Activated CD4-positive, alpha-beta T cell treated with anti-CD3 and anti-CD28 coated beads, Interleukin-2, amount 50 U/mL, for 4 hours (primary cell): ENCODE results near the gene MCM3.

Experiments
- DNase-seq, 2 experiments: peaks; one replicate each; pipeline ENCODE4 v3.0.0-alpha.2; 2020

MCM3 gene

GRCh38 chr6:52284460-52285176, at the start of gene MCM3:
MCM3 (minus strand) TSS chr6:52284742; CDS start chr6:52284674, 68 bp downstream.
- DNase-seq, result peak; percentile 89 to 90

- no peak for DNase-seq
Observed at GRCh38 chr6:52333840-52334200, 49.3 kb upstream of the MCM3 start.

- no peak for DNase-seq
Observed at GRCh38 chr6:52331793-52332457, 47.4 kb upstream of the MCM3 start.

- DNase-seq, result no peak
Observed at GRCh38 chr6:52330470-52330869, 45.9 kb upstream of the MCM3 start.

GRCh38 chr6:52328729-52329128, 44.2 kb upstream of the MCM3 start:
- no peak for DNase-seq

GRCh38 chr6:52328303-52328662, 43.7 kb upstream of the MCM3 start:
- no peak for DNase-seq

- no peak for DNase-seq
Observed at GRCh38 chr6:52326540-52327364, 42.2 kb upstream of the MCM3 start.

GRCh38 chr6:52325695-52326471, 41.3 kb upstream of the MCM3 start:
- no peak for DNase-seq

GRCh38 chr6:52324189-52324588, 39.6 kb upstream of the MCM3 start:
- DNase-seq, result no peak

GRCh38 chr6:52317841-52318581, 33.5 kb upstream of the MCM3 start:
- no peak for DNase-seq

- no peak for DNase-seq
Observed at GRCh38 chr6:52317211-52317610, 32.7 kb upstream of the MCM3 start.

GRCh38 chr6:52314752-52315151, 30.2 kb upstream of the MCM3 start:
- no peak for DNase-seq

GRCh38 chr6:52312461-52312860, 27.9 kb upstream of the MCM3 start:
- DNase-seq, result no peak

- DNase-seq, result no peak
Observed at GRCh38 chr6:52310932-52311331, 26.4 kb upstream of the MCM3 start.

GRCh38 chr6:52307900-52308372, 23.4 kb upstream of the MCM3 start:
- DNase-seq, result no peak

GRCh38 chr6:52306972-52307870, 22.7 kb upstream of the MCM3 start:
- DNase-seq, result no peak

- no peak for DNase-seq
Observed at GRCh38 chr6:52305948-52306767, 21.6 kb upstream of the MCM3 start.

GRCh38 chr6:52305411-52305810, 20.9 kb upstream of the MCM3 start:
- no peak for DNase-seq

- no peak for DNase-seq
Observed at GRCh38 chr6:52304983-52305390, 20.4 kb upstream of the MCM3 start.

GRCh38 chr6:52303178-52303577, 18.6 kb upstream of the MCM3 start:
- DNase-seq, result no peak
